ENCODE measurements around the gene NPHP4. TPM values are rescaled to one million over a fixed set of nuclear protein-coding genes. Genes with fewer than 3 reads are reported as not detected.

Gene NPHP4
- total RNA-seq, 4 donors from 2014 or later = 6.7 to 19.9 (median 10.5) TPM

DNA sequence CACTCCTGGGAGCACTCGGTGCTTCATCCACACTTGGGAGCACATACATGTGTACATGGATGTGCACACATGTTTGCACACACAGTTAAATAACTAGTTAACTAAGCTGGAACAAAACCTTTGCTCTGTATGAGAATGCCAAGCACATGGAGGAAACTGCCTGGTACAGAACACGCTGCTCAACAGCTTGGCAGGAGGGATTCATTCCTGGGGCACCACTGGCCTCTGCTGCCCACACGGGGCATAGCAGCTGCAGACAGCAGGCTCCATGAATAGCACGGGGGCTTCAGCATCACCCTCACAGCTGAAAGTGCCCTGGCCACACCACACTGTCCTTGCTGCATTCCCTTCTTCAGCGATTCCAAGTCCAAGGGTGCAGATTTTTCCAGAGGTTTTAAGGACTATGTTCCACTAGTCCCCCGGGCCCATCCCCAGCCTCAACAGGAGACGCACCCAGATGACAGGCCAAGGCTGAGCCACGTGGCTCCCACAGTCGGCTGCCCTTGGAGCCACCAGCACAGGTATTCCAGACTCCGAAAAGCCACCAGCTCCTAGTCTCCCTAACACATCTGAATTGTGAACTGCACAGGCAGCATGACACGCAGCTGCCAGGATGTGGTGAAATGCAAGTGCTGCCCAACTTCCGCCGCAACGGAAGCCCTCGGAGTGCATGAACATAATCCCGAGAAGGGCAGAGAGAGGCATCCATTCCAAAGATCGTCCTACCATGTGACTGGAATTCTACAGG, 16.9 kb downstream of the NPHP4 start:
- intact Hi-C loops (cut with DNase I; ENCODE audit: low total_unique reads) (no loop called here), in situ Hi-C loops (cut with MboI; ENCODE audit: low pct_ligation_motif_present in 1 of 4, low pct_unique_long_range_greater_than_20kb in 1 of 4, low sequenced_read_pairs in 3 of 4) (no loop called here)
- 75% methylated on average over 17 of the region's 17 CpGs; no CpG with 5 or more reads in 1 of the 2 donors for WGBS, 2 donors (ENCODE audit: low coverage in 1 of 2)

GRCh38 chr1:5974631-5975030, 17.6 kb downstream of the NPHP4 start:
- intact Hi-C loops (cut with DNase I; ENCODE audit: low total_unique reads) (no loop called here), in situ Hi-C loops (cut with MboI; ENCODE audit: low pct_ligation_motif_present in 1 of 4, low pct_unique_long_range_greater_than_20kb in 1 of 4, low sequenced_read_pairs in 3 of 4) (loop anchor here in 2 of 4 donors (25.0 kb wide), 1 partner anchor 462 kb away; no protein-coding TSS in a partner anchor)
- no peaks in the 10 kb centered on the region for H3K27me3 ChIP-seq

More for the DNA sequence above, 16.9 kb downstream of the NPHP4 start:
- no peak for TF ChIP-seq POLR2A (IDR thresholded peaks at IDR 0.05)
- TF ChIP-seq, protein P1, sequence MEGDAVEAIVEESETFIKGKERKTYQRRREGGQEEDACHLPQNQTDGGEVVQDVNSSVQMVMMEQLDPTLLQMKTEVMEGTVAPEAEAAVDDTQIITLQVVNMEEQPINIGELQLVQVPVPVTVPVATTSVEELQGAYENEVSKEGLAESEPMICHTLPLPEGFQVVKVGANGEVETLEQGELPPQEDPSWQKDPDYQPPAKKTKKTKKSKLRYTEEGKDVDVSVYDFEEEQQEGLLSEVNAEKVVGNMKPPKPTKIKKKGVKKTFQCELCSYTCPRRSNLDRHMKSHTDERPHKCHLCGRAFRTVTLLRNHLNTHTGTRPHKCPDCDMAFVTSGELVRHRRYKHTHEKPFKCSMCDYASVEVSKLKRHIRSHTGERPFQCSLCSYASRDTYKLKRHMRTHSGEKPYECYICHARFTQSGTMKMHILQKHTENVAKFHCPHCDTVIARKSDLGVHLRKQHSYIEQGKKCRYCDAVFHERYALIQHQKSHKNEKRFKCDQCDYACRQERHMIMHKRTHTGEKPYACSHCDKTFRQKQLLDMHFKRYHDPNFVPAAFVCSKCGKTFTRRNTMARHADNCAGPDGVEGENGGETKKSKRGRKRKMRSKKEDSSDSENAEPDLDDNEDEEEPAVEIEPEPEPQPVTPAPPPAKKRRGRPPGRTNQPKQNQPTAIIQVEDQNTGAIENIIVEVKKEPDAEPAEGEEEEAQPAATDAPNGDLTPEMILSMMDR (IDR thresholded peaks at IDR 0.05) = peak; percentile 48 to 76 (median 70)
- peak; percentile 53 for DNase-seq
- Histone ChIP-seq H3K36me3 (no peaks in the 10 kb centered on the region), H3K27me3 (no peaks in the 10 kb centered on the region), H3K4me1 (peaks cover 0 to 8% (median 4%) of the 10 kb centered on the region in 4 donors), H3K27ac (no peak overlapping the region), H3K9me3 (no peaks in the 10 kb centered on the region), H3K4me3 (no peak overlapping the region)

DNA sequence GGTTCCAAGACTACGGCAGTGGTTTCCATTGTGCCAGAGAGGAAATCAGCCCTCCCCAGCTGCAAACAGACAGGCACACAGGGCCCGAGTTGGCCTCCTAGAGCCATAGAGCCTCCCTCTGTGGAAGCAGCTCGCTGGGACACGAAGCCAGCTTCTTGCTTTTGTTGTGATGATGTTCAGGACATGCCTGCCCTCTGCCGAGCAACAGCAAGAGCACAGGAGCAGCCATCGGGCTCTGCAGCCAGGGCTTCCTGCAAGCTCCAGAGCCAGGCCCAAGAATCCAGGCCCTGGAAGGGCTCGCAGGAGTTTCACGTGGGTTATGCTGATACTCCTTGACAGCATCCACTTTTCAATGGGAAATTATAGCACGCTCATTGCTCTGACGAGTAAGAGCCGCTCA, 18.5 kb downstream of the NPHP4 start:
- H3K27me3 ChIP-seq = no peaks in the 10 kb centered on the region
- H3K4me3 ChIP-seq = no peak overlapping the region
- H3K4me1 ChIP-seq = peaks cover 0 to 8% (median 4%) of the 10 kb centered on the region in 4 donors
- H3K36me3 ChIP-seq = no peaks in the 10 kb centered on the region
- no peak overlapping the region for H3K27ac ChIP-seq
- no peak for DNase-seq
- 78 to 100% methylated on average over 1 to 11 of the region's 11 CpGs for WGBS, 2 donors (ENCODE audit: low coverage in 1 of 2)
- in situ Hi-C loops (cut with MboI; ENCODE audit: low pct_ligation_motif_present in 1 of 4, low pct_unique_long_range_greater_than_20kb in 1 of 4, low sequenced_read_pairs in 3 of 4) (loop anchor here in 2 of 4 donors (25.0 kb wide), 1 partner anchor 461 kb away; no protein-coding TSS in a partner anchor), intact Hi-C loops (cut with DNase I; ENCODE audit: low total_unique reads) (no loop called here)
- TF ChIP-seq EP300 (IDR thresholded peaks at IDR 0.05; ENCODE audit: low read depth) (no peak), POLR2A (IDR thresholded peaks at IDR 0.05) (no peak), POLR2AphosphoS5 (IDR thresholded peaks at IDR 0.05) (no peak)
- TF ChIP-seq, protein P1 (IDR thresholded peaks at IDR 0.05) = no peak
- H3K9me3 ChIP-seq = no peaks in the 10 kb centered on the region

More at GRCh38 chr1:5974631-5975030, 17.6 kb downstream of the NPHP4 start:
- no peak for TF ChIP-seq POLR2AphosphoS5 (IDR thresholded peaks at IDR 0.05)
- TF ChIP-seq POLR2A (IDR thresholded peaks at IDR 0.05) = no peak
- TF ChIP-seq, protein P1 (IDR thresholded peaks at IDR 0.05) = no peak
- TF ChIP-seq EP300 (IDR thresholded peaks at IDR 0.05; ENCODE audit: low read depth) = no peak
- Histone ChIP-seq H3K27ac (no peak overlapping the region), H3K4me3 (no peak overlapping the region), H3K36me3 (no peaks in the 10 kb centered on the region), H3K9me3 (no peaks in the 10 kb centered on the region), H3K4me1 (peaks cover 0 to 8% (median 4%) of the 10 kb centered on the region in 4 donors)
- 89% methylated on average over 8 of the region's 8 CpGs; no CpG with 5 or more reads in 1 of the 2 donors for WGBS, 2 donors (ENCODE audit: low coverage in 1 of 2)
- DNase-seq = no peak

- no peak for DNase-seq
- no peaks in the 10 kb centered on the region for H3K27me3 ChIP-seq
- intact Hi-C loops (cut with DNase I; ENCODE audit: low total_unique reads) (no loop called here), in situ Hi-C loops (cut with MboI; ENCODE audit: low pct_ligation_motif_present in 1 of 4, low pct_unique_long_range_greater_than_20kb in 1 of 4, low sequenced_read_pairs in 3 of 4) (loop anchor here in 2 of 4 donors (25.0 kb wide), 1 partner anchor 460 kb away; no protein-coding TSS in a partner anchor)
- H3K36me3 ChIP-seq = no peaks in the 10 kb centered on the region
- TF ChIP-seq POLR2A (IDR thresholded peaks at IDR 0.05) (no peak), EP300 (IDR thresholded peaks at IDR 0.05; ENCODE audit: low read depth) (no peak), POLR2AphosphoS5 (IDR thresholded peaks at IDR 0.05) (no peak)
- TF ChIP-seq, protein P1 (IDR thresholded peaks at IDR 0.05) = no peak
- H3K4me3 ChIP-seq = no peak overlapping the region
- H3K27ac ChIP-seq = no peak overlapping the region
- 60 to 88% methylated on average over 1 to 4 of the region's 4 CpGs for WGBS, 2 donors (ENCODE audit: low coverage in 1 of 2)
- peaks cover 0 to 8% (median 4%) of the 10 kb centered on the region in 4 donors for H3K4me1 ChIP-seq
- no peaks in the 10 kb centered on the region for H3K9me3 ChIP-seq
These were observed 20.1 kb downstream of the NPHP4 start for GRCh38 chr1:5972198-5972520.

Measured in transverse colon (tissue), 4 donors.